ENCODE data around the gene PLA2R1. TPM values are rescaled to one million over a fixed set of nuclear protein-coding genes. Genes with fewer than 3 reads are reported as not detected.

Gene PLA2R1
- total RNA-seq, 1 experiment from 2014 or later = not detected

DNA sequence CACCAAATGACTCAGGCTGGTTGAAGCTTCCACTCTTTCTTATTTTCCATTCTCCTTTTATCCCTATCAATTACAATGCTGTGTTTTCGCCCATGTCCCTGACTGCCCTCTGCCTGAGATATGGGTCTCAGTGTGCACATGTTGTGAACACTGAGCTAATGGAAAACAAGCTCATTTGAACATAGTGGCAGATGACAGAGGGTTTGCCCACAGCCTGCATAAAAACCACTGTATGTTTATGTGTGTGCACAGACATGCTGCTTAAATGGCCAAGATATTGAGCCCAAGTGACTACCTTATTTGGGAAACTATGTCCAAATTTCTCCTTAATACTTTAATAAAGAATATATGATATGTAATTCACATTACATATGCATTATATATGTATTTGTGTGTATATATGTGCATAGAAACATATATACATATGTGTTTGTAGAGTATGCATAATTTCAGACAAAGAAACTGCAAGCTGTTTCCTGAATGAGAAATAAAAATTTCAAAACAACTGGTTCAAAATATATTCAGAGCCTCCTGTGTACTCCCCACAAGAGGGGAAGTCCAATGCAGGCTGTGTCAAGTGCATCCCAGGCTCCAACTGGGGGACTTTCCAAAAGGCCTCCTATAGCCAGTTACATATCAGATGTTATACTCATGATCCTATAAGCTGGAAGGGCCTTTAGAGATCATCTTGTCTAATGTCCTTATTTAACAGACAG is 171.7 kb downstream of the PLA2R1 start:
- in situ Hi-C loops (cut with HindIII; ENCODE audit: low sequenced_read_pairs) = no loop called here

GRCh38 chr2:159882130-159882745 is 180.2 kb downstream of the PLA2R1 start:
- no peak for DNase-seq (ENCODE audit: low spot score)
- in situ Hi-C loops (cut with HindIII; ENCODE audit: low sequenced_read_pairs) = no loop called here

More for the DNA sequence above, 171.7 kb downstream of the PLA2R1 start:
- no peak for DNase-seq (ENCODE audit: low spot score)

Other genes with a start within 250 kb of the PLA2R1 start
- gene LY75, start 157.9 kb downstream of the PLA2R1 start, total RNA-seq (2014; rRNA removed; shearing (Covaris generic)) = not detected in 2 replicates
- not detected in 2 replicates for gene ITGB6, start 137.7 kb upstream of the PLA2R1 start, total RNA-seq (2014; rRNA removed; shearing (Covaris generic))